CMK (cell line): ENCODE measurements around the gene MPST.
"Not testable (repeated sequence)": the region's sequence is repeated elsewhere in the genome, so short reads cannot be mapped to it uniquely, and the experiment has no call there.

Experiments
- DNase-seq: peaks from one replicate; pipeline ENCODE4 v3.0.0-alpha.2; 2010; ENCODE audit warnings: low read depth

MPST gene

GRCh38 chr22:37019309-37020191 is at the start of gene MPST, which contains the start of gene TST:
MPST (plus strand) TSS chr22:37019742; CDS start chr22:37019837, 95 bp downstream.
TST (minus strand) TSS chr22:37019447; CDS start chr22:37018732, 715 bp downstream.
- DNase-seq, result peak; percentile 87

GRCh38 chr22:36971341-36972125 is 48.0 kb upstream of the MPST start:
- no peak for DNase-seq

GRCh38 chr22:36976606-36977005 is 42.9 kb upstream of the MPST start:
- DNase-seq, result no peak

- no peak for DNase-seq
Observed at GRCh38 chr22:36977401-36977861, 42.1 kb upstream of the MPST start.

GRCh38 chr22:36977947-36978660 is 41.4 kb upstream of the MPST start:
- no peak for DNase-seq

- DNase-seq, result no peak
Observed at GRCh38 chr22:36979016-36979910, 40.3 kb upstream of the MPST start.

GRCh38 chr22:36981247-36981775 is 38.2 kb upstream of the MPST start:
- no peak for DNase-seq

GRCh38 chr22:36982136-36982535 is 37.4 kb upstream of the MPST start:
- no peak for DNase-seq

GRCh38 chr22:36985211-36985889 is 34.2 kb upstream of the MPST start:
- no peak for DNase-seq

GRCh38 chr22:36986242-36986821 is 33.2 kb upstream of the MPST start:
- no peak for DNase-seq

- no peak for DNase-seq
Observed at GRCh38 chr22:36988075-36988832, 31.3 kb upstream of the MPST start.

- DNase-seq, result not testable (repeated sequence)
Observed at GRCh38 chr22:36989012-36989411, 30.5 kb upstream of the MPST start.

- DNase-seq, result no peak
Observed at GRCh38 chr22:36990457-36990856, 29.1 kb upstream of the MPST start.

GRCh38 chr22:36991206-36991605 is 28.3 kb upstream of the MPST start:
- DNase-seq, result no peak

GRCh38 chr22:36997746-36998145 is 21.8 kb upstream of the MPST start:
- no peak for DNase-seq

- no peak for DNase-seq
Observed at GRCh38 chr22:36998620-36999351, 20.8 kb upstream of the MPST start.

GRCh38 chr22:36999463-36999862 is 20.1 kb upstream of the MPST start:
- DNase-seq, result no peak
